GM12891 (cell line): ENCODE results near the gene TOPORS.

Source experiments
- DNase-seq: peaks from one replicate; pipeline ENCODE4 v3.0.0; 2011; ENCODE audit warnings: low spot score; ENCODE audit not compliant: insufficient read length
- FAIRE-seq: peaks from 2 replicates; lab custom pipeline; 2011; peaks lifted over from hg19 to GRCh38; lab: Jason Lieb, UNC
- PAX5 ChIP-seq: IDR thresholded peaks from 2 replicates; pipeline ENCODE4 v1.6.1; 2011; ENCODE audit warnings: low read length, moderate library complexity, mild to moderate bottlenecking; ENCODE audit not compliant: insufficient read depth, severe bottlenecking
- POLR2A ChIP-seq: IDR thresholded peaks from 2 replicates; pipeline ENCODE4 v1.6.1; 2011; ENCODE audit warnings: low read depth, low read length, control low read depth
- POLR2AphosphoS5 ChIP-seq: IDR thresholded peaks from 2 replicates; pipeline ENCODE4 v1.6.1; 2011; ENCODE audit warnings: low read depth, low read length, control low read depth
- POU2F2 ChIP-seq: IDR thresholded peaks from 2 replicates; pipeline ENCODE4 v1.6.1; 2011; ENCODE audit warnings: low read depth, mild to moderate bottlenecking, control low read depth, low read length, moderate library complexity
- SPI1 ChIP-seq: IDR thresholded peaks from 2 replicates; pipeline ENCODE4 v1.6.1; 2011; ENCODE audit warnings: low read depth, low read length, control low read depth
- TAF1 ChIP-seq: IDR thresholded peaks from 2 replicates; pipeline ENCODE4 v1.6.1; 2011; ENCODE audit warnings: low read depth, low read length, control low read depth

The TOPORS gene

DNA sequence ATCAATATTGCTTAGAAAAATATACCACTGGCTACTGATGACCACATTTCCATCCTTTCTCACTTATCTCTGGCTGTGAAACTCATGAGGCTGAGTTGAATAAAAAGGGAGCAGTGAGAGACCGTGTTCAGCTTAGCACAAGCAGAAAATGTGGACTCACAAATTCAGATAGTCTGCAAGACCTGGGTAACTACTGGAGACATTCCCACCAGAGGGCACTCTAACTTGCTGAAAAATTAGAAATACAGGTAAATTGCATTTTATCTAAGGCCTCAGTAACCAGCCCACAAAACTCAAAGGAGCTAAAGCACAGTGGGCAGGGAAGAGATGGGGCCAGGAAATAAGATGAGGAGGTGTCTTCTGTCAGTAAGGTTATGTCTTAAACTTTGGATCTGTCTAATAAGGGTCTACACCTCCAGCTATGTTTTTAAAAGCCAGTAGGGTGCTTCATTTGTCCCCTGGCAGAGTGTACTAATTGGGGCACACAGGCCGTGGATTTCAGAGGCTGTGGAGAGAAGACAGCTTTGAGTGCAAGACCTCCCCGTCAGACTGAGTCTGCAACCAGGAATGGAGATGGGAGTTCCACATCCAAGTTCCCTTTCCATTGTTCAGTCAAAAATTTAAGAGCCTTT lies 29.2 kb upstream of the TOPORS start:
- peak; percentile 81 for FAIRE-seq
- TF ChIP-seq POU2F2 (no peak), SPI1 (no peak)
- no peak for DNase-seq

DNA sequence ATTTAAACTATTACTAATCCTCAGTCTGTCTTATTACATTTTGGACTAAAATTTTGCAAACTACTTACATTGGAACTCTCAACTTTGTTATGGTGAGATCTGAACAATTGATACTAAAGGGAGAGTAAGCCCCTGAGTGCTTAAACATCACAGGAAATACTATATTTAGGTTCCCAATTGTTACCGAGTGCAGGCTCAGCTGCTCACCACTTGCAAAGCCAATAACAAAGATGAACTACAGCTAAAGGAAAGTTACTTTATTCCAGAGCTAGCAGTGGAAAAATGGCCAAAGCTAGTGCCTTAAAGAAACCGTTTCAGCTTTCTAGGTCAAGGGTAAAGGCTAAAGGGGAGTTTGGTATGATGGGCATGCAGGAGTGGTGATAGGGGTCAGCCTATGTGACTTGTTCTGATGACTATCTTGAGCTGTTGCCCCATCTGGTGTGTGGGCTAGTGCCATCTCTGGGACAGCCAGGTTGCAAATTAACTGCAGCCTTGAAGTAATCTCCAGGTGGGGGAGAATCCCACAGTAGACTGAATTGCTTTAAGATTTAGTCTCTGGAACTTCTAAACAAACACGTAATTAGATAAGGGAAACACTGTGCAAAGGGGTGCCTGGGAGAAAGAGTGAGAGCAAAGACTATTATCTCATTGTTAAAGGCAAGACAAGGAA lies 28.4 kb upstream of the TOPORS start:
- FAIRE-seq (no peak), DNase-seq (no peak)

DNA sequence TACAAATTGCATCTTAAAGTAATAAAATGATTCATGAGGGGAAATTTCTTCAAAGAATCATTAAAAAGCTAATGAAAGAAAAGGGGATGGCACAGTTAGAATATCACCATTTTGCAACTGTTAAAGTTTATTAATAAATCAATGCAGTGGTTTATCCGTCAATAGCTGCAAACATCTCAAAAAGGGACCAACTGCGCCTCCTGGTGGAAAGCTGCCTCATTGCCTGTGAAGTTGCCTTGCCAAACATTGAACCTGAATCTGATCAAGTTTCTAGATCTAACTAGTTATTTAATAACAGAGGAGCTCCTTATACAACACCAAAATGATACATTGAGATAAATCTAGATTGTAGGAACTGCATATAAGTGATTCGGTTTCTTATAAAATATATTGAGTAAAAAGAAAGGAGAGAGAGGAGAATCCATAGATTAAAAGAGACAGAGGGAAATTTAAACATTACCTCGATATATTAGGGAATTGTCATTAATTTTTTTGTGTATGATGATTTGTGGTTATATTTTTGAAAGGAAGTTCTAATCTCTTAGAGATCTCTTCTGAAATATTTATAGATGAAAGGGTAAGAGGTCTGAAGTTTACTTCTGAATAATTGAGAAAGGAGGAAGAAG lies 27.4 kb upstream of the TOPORS start:
- no peak for TF ChIP-seq TAF1
- TF ChIP-seq SPI1, result no peak
- no peak for TF ChIP-seq POU2F2
- TF ChIP-seq PAX5, result no peak
- TF ChIP-seq POLR2A, result no peak
- TF ChIP-seq POLR2AphosphoS5, result no peak
- no peak for DNase-seq
- peak; percentile 13 for FAIRE-seq

More for the DNA sequence above, 28.4 kb upstream of the TOPORS start:
- no peak for TF ChIP-seq TAF1
- no peak for TF ChIP-seq SPI1
- TF ChIP-seq POLR2A, result no peak
- no peak for TF ChIP-seq POLR2AphosphoS5
- TF ChIP-seq PAX5, result no peak
- TF ChIP-seq POU2F2, result no peak

DNA sequence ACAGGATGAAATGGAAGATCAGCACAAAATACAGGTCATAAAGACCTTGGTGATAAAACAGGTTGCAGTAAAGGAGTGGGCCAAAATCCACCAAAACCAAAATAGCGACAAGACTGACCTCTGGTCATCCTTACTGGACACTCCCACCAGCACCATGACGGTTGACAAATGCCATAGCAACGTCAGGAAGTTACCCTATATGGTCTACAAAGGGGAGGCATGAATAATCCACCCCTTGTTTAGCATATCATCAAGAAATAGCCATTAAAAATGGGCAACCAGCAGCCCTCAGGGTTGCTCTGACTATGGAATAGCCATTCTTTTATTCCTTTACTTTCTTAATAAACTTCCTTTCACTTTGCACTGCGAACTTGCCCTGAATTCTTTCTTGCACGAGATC lies 26.6 kb upstream of the TOPORS start:
- FAIRE-seq (no peak), DNase-seq (no peak)
- TF ChIP-seq POLR2AphosphoS5 (no peak), TAF1 (no peak), POU2F2 (no peak), PAX5 (no peak), POLR2A (no peak), SPI1 (no peak)

DNA sequence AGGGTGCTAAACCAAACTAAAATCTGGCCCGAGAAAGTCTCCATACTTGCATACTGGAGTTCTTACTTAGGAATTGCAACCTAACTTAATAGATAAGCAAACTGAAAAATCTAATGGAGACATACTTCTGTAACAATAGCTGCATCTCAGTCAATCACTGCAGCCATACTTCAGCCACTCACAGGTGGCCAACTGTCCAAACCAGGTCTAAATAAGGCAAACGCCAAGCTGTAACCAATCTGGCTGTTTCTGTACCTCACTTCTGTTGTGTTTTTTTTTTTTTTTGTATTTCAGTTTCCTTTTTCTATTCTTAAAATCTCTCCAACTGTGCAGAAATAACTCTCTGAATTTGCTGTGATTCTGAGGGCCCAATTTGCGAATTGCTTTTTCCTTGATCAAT lies 24.9 kb upstream of the TOPORS start:
- no peak for TF ChIP-seq POLR2A
- TF ChIP-seq SPI1, result no peak
- TF ChIP-seq PAX5, result no peak
- TF ChIP-seq POLR2AphosphoS5, result no peak
- no peak for TF ChIP-seq POU2F2
- no peak for TF ChIP-seq TAF1
- FAIRE-seq (no peak), DNase-seq (no peak)

DNA sequence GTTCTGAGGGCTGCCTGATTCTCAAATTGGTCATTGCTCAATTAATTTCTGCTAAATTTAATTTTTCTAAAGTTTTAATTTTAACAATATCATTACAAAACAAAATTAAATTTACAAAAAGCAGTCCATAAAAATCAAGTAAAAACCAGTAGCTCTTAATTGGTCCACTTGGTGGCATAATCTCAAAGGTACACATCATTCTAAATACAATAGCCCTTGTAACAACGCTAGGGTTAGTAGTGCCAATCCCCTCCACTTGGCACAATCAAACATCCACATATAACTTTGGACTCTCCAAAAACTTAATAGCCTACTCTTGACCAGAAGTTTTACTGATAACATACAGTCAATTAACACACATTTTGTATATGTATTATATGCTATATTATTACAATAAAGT lies 22.5 kb upstream of the TOPORS start:
- no peak for TF ChIP-seq PAX5
- no peak for TF ChIP-seq TAF1
- no peak for TF ChIP-seq POU2F2
- no peak for TF ChIP-seq SPI1
- no peak for TF ChIP-seq POLR2A
- TF ChIP-seq POLR2AphosphoS5, result no peak
- DNase-seq (no peak), FAIRE-seq (no peak)

DNA sequence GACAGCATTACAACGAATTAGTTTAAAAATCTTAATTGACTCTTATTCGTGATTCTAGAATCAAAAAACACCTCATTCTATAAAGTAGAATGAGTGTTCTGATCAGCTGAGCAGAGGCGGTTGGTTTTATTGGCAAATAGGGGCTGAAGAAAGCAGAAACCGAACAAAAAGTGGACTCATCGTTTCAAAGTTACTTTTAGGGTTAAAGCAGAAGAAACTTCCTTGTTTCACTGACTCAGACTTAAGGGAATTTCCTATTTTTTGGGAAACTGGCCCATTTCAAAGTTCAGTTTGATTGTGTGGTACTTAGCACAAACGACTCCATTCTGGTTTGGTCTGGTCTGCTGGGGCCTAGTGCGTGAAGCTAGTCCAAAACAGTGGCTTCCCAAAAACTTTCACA lies 21.4 kb upstream of the TOPORS start:
- TF ChIP-seq TAF1 (no peak), PAX5 (no peak), SPI1 (no peak), POLR2A (no peak), POU2F2 (no peak), POLR2AphosphoS5 (no peak)
- FAIRE-seq, result no peak
- no peak for DNase-seq

DNA sequence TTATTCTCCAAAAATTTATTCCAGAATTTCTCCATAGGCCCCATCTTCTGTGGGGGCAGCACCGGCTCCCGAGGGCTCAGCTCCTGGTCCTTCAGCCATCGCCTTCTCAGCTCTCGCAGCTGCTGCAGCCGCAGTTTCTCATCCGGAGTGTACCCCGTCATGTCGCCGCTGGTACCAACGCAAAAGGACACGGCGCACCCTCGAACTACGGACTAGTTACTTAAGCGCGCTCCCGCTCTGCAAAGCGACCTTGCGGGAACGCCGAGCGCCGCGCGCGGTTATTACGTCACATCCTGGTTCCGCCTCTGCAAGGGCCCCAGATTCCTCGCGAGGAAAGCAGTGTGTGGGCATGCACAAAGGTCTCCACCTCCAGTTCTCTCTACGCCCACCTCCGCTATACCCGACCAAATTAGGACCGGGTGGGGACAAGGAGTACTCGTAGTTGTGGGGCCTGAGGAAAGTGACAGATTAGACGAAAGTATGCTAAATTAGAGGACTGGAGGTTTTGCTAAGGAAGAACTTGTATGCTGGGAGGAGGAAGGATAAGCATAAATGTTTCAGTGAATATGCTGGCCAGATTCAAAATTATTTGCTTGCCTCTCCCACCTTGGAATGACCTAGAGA lies 20.6 kb upstream of the TOPORS start, which contains the start of gene NDUFB6:
Gene NDUFB6 (minus strand): TSS at position 260 of the 624 bp plus-strand sequence. CDS start 99 bp downstream, at position 161.
- FAIRE-seq (peak; percentile 99), DNase-seq (peak; percentile 69)
- TF ChIP-seq POU2F2, result peak; percentile 72
- peak; percentile 79 for TF ChIP-seq TAF1
- TF ChIP-seq SPI1, result 0 out of 2 replicates have a peak, but pooled peaks have one; percentile 6
- peak; percentile 82 for TF ChIP-seq POLR2A
- peak; percentile 25 for TF ChIP-seq PAX5
- TF ChIP-seq POLR2AphosphoS5, result peak; percentile 86

DNA sequence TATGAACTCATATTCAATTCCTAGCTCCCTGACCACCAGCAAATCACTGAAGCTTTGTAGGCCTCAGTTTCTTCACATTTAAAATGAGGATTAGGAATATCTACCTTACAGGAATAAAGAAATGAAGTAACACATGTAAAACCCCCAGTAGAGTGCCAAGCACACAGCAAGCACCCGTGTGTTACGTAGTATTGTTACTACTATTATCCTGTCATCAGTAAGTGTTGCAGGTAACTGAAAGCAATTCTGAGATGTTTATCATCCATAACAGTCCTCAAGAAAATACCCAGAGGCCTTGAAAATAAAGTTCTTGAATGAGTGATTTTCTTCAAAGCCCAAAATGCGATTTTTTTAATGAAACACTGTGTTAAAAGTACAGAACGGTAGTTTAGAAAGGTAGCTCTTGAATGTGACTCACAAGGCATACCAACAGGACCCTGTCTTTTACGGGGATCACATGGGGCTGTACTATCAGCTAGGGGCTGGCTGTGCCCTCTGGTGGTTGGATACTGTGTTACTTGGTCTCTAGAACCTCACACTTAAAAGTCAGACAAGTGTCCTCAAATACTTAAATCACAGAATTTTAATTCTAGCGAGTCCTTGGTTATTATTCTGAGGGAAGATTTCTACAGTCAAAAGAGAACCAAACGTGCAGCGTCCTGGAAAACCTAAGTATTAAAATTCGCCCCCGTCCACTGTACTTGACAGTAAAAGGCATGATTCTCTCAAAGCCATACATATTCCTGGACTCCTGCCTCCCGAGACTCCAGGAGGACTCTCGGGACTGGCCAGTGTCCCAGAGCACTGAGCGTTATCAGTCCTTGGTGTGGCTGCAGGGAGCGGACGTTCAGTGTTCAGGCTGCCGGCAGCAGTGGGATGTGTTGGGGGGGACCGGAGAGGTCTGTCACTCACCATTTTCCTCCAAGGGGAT lies 19.8 kb upstream of the TOPORS start:
- peak; percentile 95 for FAIRE-seq
- peak; percentile 46 for DNase-seq
- TF ChIP-seq POLR2A, result no peak
- TF ChIP-seq SPI1, result no peak
- no peak for TF ChIP-seq TAF1
- no peak for TF ChIP-seq POLR2AphosphoS5
- no peak for TF ChIP-seq POU2F2
- TF ChIP-seq PAX5, result no peak
